Erythroblast (primary cell): ENCODE measurements around the gene CDCA7L.

Experiments used
- GATA1 ChIP-seq: IDR thresholded peaks from 2 replicates; pipeline ENCODE4 v1.6.1; 2011; ENCODE audit warnings: low read depth, mild to moderate bottlenecking, control low read depth, low read length, moderate library complexity
- POLR2A ChIP-seq: IDR thresholded peaks from 2 replicates; pipeline ENCODE4 v1.6.1; 2011; ENCODE audit warnings: mild to moderate bottlenecking, low read length

GRCh38 chr7:21867226-21867625 lies 78.5 kb downstream of the CDCA7L start:
- TF ChIP-seq GATA1 (no peak), POLR2A (no peak)
